Common myeloid progenitor, CD34-positive (primary cell): ENCODE data around the gene CCNL1.

Source experiments
- CTCF ChIA-PET: fragments of 350-600 bp; sonication (Branson Sonifier 250); formaldehyde crosslinking; loops from one replicate; lab custom pipeline; 2021; ENCODE audit warnings: antibody characterized with exemption; lab: Charles Lee
- POLR2A ChIA-PET: fragments of 350-600 bp; sonication (Branson Sonifier 250); formaldehyde crosslinking; loops from one replicate; lab custom pipeline; 2021; ENCODE audit warnings: antibody characterized with exemption; lab: Charles Lee
- DNase-seq, 3 donors: peaks; one replicate each; pipeline versions ENCODE4 v3.0.0 to v3.0.0-alpha.2; 2013
- H3K27ac ChIP-seq, 2 experiments: 1 replicate in 1 of 2; 2 replicates in 1 of 2; pipeline ENCODE4 v1.7.0; 2013; ENCODE audit warnings: inconsistent platforms in 2 of 2, low read length in 2 of 2, mild to moderate bottlenecking in 2 of 2, low read depth in 1 of 2, moderate library complexity in 1 of 2; ENCODE audit not compliant: severe bottlenecking in 2 of 2, insufficient read depth in 1 of 2, poor library complexity in 1 of 2
- H3K27me3 ChIP-seq, 5 experiments: replicated peaks in 2 of 5; 1 replicate in 3 of 5; 2 replicates in 2 of 5; pipeline versions ENCODE4 v1.6.1 to v1.7.0; 2013; ENCODE audit warnings: low read length in 4 of 5, mild to moderate bottlenecking in 2 of 5, moderate library complexity in 2 of 5, inconsistent platforms in 1 of 5; ENCODE audit not compliant: insufficient read depth in 5 of 5, control insufficient read depth in 4 of 5
- H3K36me3 ChIP-seq, 4 experiments: 1 replicate in 2 of 4; 2 replicates in 2 of 4; pipeline versions ENCODE4 v1.6.1 to v1.7.0; 2013; ENCODE audit warnings: low read length in 3 of 4, control low read depth in 1 of 4, mild to moderate bottlenecking in 1 of 4; ENCODE audit not compliant: control insufficient read depth in 4 of 4, insufficient read depth in 4 of 4
- H3K4me1 ChIP-seq, 4 experiments: 1 replicate in 3 of 4; 2 replicates in 1 of 4; pipeline versions ENCODE4 v1.6.1 to v1.7.1; 2013; ENCODE audit warnings: low read length in 3 of 4, mild to moderate bottlenecking in 3 of 4, control low read depth in 1 of 4, inconsistent platforms in 1 of 4, moderate library complexity in 1 of 4; ENCODE audit not compliant: control insufficient read depth in 4 of 4, insufficient read depth in 4 of 4; ENCODE audit errors: control extremely low read depth in 1 of 4
- H3K4me3 ChIP-seq, 7 experiments: 1 replicate in 4 of 7; 2 replicates in 3 of 7; pipeline versions ENCODE4 v1.5.1 to v1.7.0; 2013; ENCODE audit warnings: mild to moderate bottlenecking in 7 of 7, low read length in 6 of 7, moderate library complexity in 6 of 7, inconsistent platforms in 2 of 7, low read depth in 2 of 7, control low read depth in 1 of 7; ENCODE audit not compliant: insufficient read depth in 4 of 7, control insufficient read depth in 1 of 7; ENCODE audit errors: extremely low read depth in 1 of 7
- H3K9me3 ChIP-seq, 5 experiments: 1 replicate in 4 of 5; 2 replicates in 1 of 5; pipeline versions ENCODE4 v1.6.1 to v1.7.1; 2013; ENCODE audit warnings: low read length in 4 of 5, mild to moderate bottlenecking in 2 of 5, inconsistent platforms in 1 of 5, low read depth in 1 of 5, moderate library complexity in 1 of 5; ENCODE audit not compliant: control insufficient read depth in 4 of 5, insufficient read depth in 2 of 5; ENCODE audit errors: control extremely low read depth in 1 of 5
- WGBS: methylation state at CpG from one replicate; pipeline ENCODE4 v1.1.5; 2013; ENCODE audit not compliant: insufficient coverage; 5-methylcytosine and 5-hydroxymethylcytosine counted together

Gene CCNL1

DNA sequence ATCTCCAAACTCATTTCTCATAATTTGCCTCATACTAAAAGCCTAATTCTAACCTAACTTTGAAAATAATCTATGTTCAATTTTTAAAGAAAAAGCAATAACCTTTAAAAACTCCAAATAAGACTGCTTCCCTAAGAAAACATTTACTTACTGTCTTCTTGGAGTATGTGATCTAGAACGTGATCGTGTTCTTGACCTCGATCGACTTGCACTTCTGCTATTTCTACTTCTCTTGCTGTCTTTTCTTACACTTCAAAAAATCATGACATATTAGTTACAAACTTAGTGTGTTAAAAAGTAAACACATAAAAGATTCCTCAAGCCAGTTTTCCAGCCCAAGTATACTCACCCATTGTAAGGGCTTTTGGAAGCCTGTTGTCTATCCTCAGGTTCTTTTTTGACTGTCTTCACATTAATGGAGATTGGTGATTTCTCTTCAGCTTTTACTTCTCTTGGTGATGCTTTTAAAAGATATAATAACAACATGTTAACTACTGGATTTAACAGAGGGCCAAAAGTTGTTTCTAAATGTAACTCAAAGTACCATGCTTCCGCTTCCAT, 10.7 kb downstream of the CCNL1 start:
- Histone ChIP-seq H3K9me3 (no peaks in the 10 kb centered on the region), H3K27ac (no peak overlapping the region), H3K4me1 (peaks cover 0 to under 1% (median 0%) of the 10 kb centered on the region in 4 experiments), H3K36me3 (peaks cover 41 to 94% (median 76%) of the 10 kb centered on the region in 4 experiments), H3K4me3 (no peak overlapping the region), H3K27me3 (no peaks in the 10 kb centered on the region)
- 100% methylated on average over 3 of the region's 5 CpGs for WGBS
- ChIA-PET POLR2A (interaction anchor here (0.6 to 2.6 kb wide), 2 partner anchors 11 to 1253 kb away, joined by 4 to 11 read pairs; partner anchors contain the start of gene CCNL1), CTCF (interaction anchor here (0.6 to 3.5 kb wide), 6 partner anchors 8 to 278 kb away, joined by 3 to 27 read pairs (median 4); partner anchors contain the start of gene CCNL1)
- no peak for DNase-seq

GRCh38 chr3:157148196-157148889, 11.6 kb downstream of the CCNL1 start:
- H3K4me1 ChIP-seq: no peaks in the 10 kb centered on the region
- ChIA-PET CTCF (interaction anchor here (0.6 to 3.5 kb wide), 4 partner anchors 10 to 52 kb away, joined by 3 to 27 read pairs (median 8); partner anchors contain the start of gene CCNL1), POLR2A (no interaction called here)
- no peaks in the 10 kb centered on the region for H3K9me3 ChIP-seq
- no peak overlapping the region for H3K4me3 ChIP-seq
- 93% methylated on average over 8 of the region's 15 CpGs for WGBS
- no peak overlapping the region for H3K27ac ChIP-seq
- no peaks in the 10 kb centered on the region for H3K27me3 ChIP-seq
- no peak for DNase-seq
- peaks cover 41 to 92% (median 73%) of the 10 kb centered on the region in 4 experiments for H3K36me3 ChIP-seq

DNA sequence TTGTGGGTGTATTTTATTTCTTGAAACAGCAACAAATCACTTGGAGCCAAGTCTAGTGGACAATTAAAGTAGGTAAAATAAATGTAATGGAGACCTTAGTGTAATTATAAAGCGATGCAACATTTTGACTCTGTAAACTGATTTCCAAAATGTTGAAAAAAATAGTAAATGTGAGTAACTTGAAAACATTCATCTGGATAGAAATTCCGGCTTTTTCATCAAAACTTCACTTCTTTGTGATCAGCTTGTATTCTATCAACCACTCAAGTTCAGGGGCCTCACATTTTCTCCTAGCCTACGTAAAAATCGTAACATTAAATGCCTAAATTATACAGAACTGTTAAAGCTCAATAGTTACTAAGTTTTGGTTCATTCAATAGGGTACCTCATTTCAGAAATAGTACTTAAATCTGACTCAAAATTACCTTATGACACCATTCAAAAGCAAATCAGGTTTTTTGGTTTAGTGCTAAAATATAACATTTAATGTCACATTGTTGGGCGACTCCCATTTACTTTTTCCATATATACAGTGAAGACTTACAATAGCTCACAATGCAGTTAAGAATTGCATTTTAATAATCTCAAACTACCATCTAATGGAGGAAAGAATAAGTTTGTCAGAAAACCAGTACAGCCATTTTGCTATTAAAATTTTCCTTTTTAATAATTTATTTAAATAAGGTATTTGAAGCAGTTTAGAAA, 12.7 kb downstream of the CCNL1 start:
- Histone ChIP-seq H3K27ac (no peak overlapping the region), H3K4me3 (no peak overlapping the region), H3K27me3 (no peaks in the 10 kb centered on the region), H3K4me1 (no peaks in the 10 kb centered on the region), H3K36me3 (peaks cover 34 to 87% (median 71%) of the 10 kb centered on the region in 4 experiments), H3K9me3 (no peaks in the 10 kb centered on the region)
- CTCF ChIA-PET: interaction anchor here (0.6 to 1.6 kb wide), 4 partner anchors 9 to 445 kb away, joined by 3 to 12 read pairs (median 3); no protein-coding TSS in a partner anchor
- POLR2A ChIA-PET: interaction anchor here (0.6 to 1.9 kb wide), 6 partner anchors 10 to 620 kb away, joined by 3 to 10 read pairs (median 6); partner anchors contain the start of gene CCNL1
- peak in 1 of 3 donors; percentile 36 for DNase-seq
- no CpG with 5 or more reads among the region's 5 CpGs for WGBS

DNA sequence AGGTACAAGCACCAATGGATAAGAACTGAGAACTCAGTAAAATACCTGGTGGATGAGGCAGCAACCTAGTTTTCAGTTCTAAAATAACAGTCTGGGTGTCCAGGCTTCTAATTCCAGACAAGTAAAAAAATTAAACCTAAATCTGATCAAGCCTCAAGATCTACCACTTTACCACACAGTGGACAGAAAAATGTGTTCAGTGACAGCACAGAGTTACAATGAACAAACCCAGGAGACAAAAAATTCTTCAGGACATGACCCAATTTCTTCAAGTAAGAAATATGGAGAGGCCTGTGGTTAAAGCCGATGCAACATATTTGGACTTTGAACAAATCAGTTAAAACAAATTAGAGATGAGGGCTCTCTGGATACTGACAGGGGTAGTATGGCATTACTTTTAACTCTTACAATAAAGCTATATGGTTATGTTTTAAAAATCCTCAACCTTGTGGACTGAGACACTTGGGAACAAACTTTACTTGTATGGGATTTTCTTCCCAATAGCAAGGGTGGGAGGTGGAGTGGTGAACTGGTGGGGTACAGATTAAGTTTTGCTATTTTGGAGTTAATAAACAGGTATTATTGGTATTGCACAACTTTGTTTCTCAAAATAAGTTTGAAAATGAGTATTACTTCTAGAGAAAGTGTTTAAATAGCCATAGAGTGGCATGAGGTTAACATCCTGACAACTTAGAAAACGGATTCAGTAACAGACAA, 14.2 kb downstream of the CCNL1 start:
- no peak for DNase-seq
- Histone ChIP-seq H3K27me3 (no peaks in the 10 kb centered on the region), H3K4me3 (no peak overlapping the region), H3K4me1 (no peaks in the 10 kb centered on the region), H3K9me3 (no peaks in the 10 kb centered on the region), H3K27ac (no peak overlapping the region), H3K36me3 (peaks cover 25 to 74% (median 61%) of the 10 kb centered on the region in 4 experiments)
- ChIA-PET POLR2A (interaction anchor here (1.2 to 1.9 kb wide), 2 partner anchors 14 to 57 kb away, joined by 3 to 8 read pairs; partner anchors contain the start of gene CCNL1), CTCF (no interaction called here)
- WGBS: no CpG with 5 or more reads among the region's 2 CpGs

DNA sequence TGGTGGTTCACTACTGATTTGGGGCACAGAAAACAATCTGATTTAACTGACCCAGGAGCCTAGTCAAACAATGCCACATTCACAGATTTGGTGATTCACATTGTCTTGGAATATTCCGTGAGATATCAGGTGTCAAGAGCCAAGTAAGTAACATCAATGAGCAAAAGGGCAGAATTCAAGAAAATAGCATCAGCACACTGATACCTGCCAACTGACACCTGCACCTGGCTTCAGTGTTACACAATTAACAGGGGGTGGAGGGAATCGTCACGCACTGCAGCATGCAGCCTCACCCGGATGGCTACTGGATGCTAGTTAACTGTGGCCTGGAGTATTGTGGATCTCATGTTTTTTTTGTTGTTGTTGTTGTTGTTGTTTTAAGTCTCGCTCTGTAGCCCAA, 17.6 kb downstream of the CCNL1 start:
- Histone ChIP-seq H3K9me3 (no peaks in the 10 kb centered on the region), H3K27me3 (no peaks in the 10 kb centered on the region), H3K36me3 (peaks cover 11 to 40% (median 35%) of the 10 kb centered on the region in 4 experiments), H3K27ac (no peak overlapping the region), H3K4me3 (no peak overlapping the region), H3K4me1 (no peaks in the 10 kb centered on the region)
- ChIA-PET CTCF (no interaction called here), POLR2A (no interaction called here)
- no peak for DNase-seq
- 87% methylated on average over 2 of the region's 5 CpGs for WGBS

GRCh38 chr3:157139938-157140534, 19.9 kb downstream of the CCNL1 start:
- WGBS: 97% methylated on average over 6 of the region's 8 CpGs
- H3K9me3 ChIP-seq: no peaks in the 10 kb centered on the region
- H3K27me3 ChIP-seq: no peaks in the 10 kb centered on the region
- no peaks in the 10 kb centered on the region for H3K4me1 ChIP-seq
- ChIA-PET CTCF (interaction anchor here (0.7 kb wide), 1 partner anchor 364 kb away, joined by 4 read pairs; no protein-coding TSS in a partner anchor), POLR2A (interaction anchor here (0.6 kb wide), 1 partner anchor 1372 kb away, joined by 3 read pairs; no protein-coding TSS in a partner anchor)
- no peak for DNase-seq
- no peak overlapping the region for H3K27ac ChIP-seq
- no peak overlapping the region for H3K4me3 ChIP-seq
- H3K36me3 ChIP-seq: peaks cover 8 to 23% (median 19%) of the 10 kb centered on the region in 4 experiments
